Gastrocnemius medialis (tissue), 4 donors: ENCODE results near the gene ITGB5. TPM values are rescaled to one million over a fixed set of nuclear protein-coding genes. Genes with fewer than 3 reads are reported as not detected.

Experiments used
- ATAC-seq, 2 donors: fragments of 150-250 bp; one replicate each; pipeline ENCODE4 v1.9.1; 2016
- DNase-seq, 2 donors: peaks; one replicate each; pipeline ENCODE4 v3.0.0-alpha.2; 2019
- H3K27ac ChIP-seq, 4 donors: fragments of 200-600 bp; sonication (generic); 1 replicate in 1 of 4; 2 replicates in 3 of 4; pipeline ENCODE4 v1.5.1; 2016 to 2018; ENCODE audit warnings: mild to moderate bottlenecking in 2 of 4, moderate library complexity in 1 of 4
- H3K27me3 ChIP-seq, 3 donors: fragments of 200-600 bp; sonication (generic) in 2 of 3; 1 replicate in 1 of 3; 2 replicates in 2 of 3; pipeline versions ENCODE4 v1.5.1 to v1.6.0; 2016 to 2019; ENCODE audit warnings: mild to moderate bottlenecking in 1 of 3, moderate library complexity in 1 of 3
- H3K36me3 ChIP-seq, 2 donors: fragments of 200-600 bp; sonication (generic) in 1 of 2; one replicate each; pipeline ENCODE4 v1.5.1; 2017 to 2018
- H3K4me1 ChIP-seq, 2 donors: fragments of 200-600 bp; sonication (generic) in 1 of 2; one replicate each; pipeline ENCODE4 v1.5.1; 2016 to 2017; ENCODE audit warnings: mild to moderate bottlenecking in 2 of 2
- H3K4me3 ChIP-seq, 4 donors: fragments of 200-600 bp; sonication (generic) in 3 of 4; 1 replicate in 1 of 4; 2 replicates in 3 of 4; pipeline ENCODE4 v1.5.1; 2016 to 2019; ENCODE audit warnings: mild to moderate bottlenecking in 2 of 4
- H3K9me3 ChIP-seq, 3 donors: fragments of 200-600 bp; sonication (generic) in 2 of 3; 1 replicate in 1 of 3; 2 replicates in 2 of 3; pipeline ENCODE4 v1.5.1; 2016 to 2019
- POLR2A ChIP-seq, 2 donors: fragments of 450-650 bp; IDR thresholded peaks; one replicate each; pipeline ENCODE4 v1.6.1; 2017; ENCODE audit warnings: antibody characterized with exemption in 2 of 2, mild to moderate bottlenecking in 2 of 2, moderate library complexity in 2 of 2
- in situ Hi-C, 4 donors: fragments of 200-750 bp; cut with MboI; loops; one replicate each; pipeline versions ENCODE4 v1.15.0 to v1.8.0; 2017; ENCODE audit warnings: low sequenced_read_pairs in 4 of 4
- intact Hi-C: fragments of 100-400 bp; cut with DNase I; formaldehyde crosslinking; loops from one replicate; pipeline ENCODE4 v1.15.1; 2023; ENCODE audit warnings: low total_unique reads
- total RNA-seq, 4 donors: library from RNA; depleted of rRNA; stranded (reverse); fragments of >200 nt; gene quantifications; one replicate each; pipeline versions ENCODE4 v1.1.0 to v1.2.3, GENCODE V29; 2016
- TF ChIP-seq, protein P1 (sequence below), 5 experiments: fragments of 450-650 bp in 3 of 5; fragments of 200-600 bp in 2 of 5; sonication (generic) in 2 of 5; IDR thresholded peaks in 4 of 5; conservative IDR thresholded peaks in 1 of 5; 1 replicate in 4 of 5; 2 replicates in 1 of 5; pipeline ENCODE4 v1.5.1; 2016 to 2019; ENCODE audit warnings: antibody characterized with exemption in 5 of 5, mild to moderate bottlenecking in 3 of 5, moderate library complexity in 3 of 5

The ITGB5 gene
- total RNA-seq, 4 donors from 2014 or later, result 35.2 to 101 (median 71.3) TPM

- Histone ChIP-seq H3K9me3 (no peaks in the 10 kb centered on the region), H3K4me1 (no peaks in the 10 kb centered on the region), H3K27me3 (no peaks in the 10 kb centered on the region), H3K36me3 (no peaks in the 10 kb centered on the region), H3K27ac (no peak overlapping the region), H3K4me3 (no peak overlapping the region)
- in situ Hi-C loops, result loop anchor here (5.0 to 25.0 kb wide), 2 partner anchors 142 to 317 kb away; no protein-coding TSS in a partner anchor
- no peak for DNase-seq
- no peak for TF ChIP-seq POLR2A (IDR thresholded peaks at IDR 0.05)
- TF ChIP-seq, protein P1, sequence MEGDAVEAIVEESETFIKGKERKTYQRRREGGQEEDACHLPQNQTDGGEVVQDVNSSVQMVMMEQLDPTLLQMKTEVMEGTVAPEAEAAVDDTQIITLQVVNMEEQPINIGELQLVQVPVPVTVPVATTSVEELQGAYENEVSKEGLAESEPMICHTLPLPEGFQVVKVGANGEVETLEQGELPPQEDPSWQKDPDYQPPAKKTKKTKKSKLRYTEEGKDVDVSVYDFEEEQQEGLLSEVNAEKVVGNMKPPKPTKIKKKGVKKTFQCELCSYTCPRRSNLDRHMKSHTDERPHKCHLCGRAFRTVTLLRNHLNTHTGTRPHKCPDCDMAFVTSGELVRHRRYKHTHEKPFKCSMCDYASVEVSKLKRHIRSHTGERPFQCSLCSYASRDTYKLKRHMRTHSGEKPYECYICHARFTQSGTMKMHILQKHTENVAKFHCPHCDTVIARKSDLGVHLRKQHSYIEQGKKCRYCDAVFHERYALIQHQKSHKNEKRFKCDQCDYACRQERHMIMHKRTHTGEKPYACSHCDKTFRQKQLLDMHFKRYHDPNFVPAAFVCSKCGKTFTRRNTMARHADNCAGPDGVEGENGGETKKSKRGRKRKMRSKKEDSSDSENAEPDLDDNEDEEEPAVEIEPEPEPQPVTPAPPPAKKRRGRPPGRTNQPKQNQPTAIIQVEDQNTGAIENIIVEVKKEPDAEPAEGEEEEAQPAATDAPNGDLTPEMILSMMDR (IDR thresholded peaks at IDR 0.05 in 4 of 5, conservative IDR thresholded peaks at IDR 0.05 in 1 of 5), result no peak
- no peak for ATAC-seq
- intact Hi-C loops, result loop anchor here (5.0 kb wide), 1 partner anchor 67 kb away; no protein-coding TSS in a partner anchor
Measured at GRCh38 chr3:124903896-124904834, 17.0 kb upstream of the ITGB5 start.

DNA sequence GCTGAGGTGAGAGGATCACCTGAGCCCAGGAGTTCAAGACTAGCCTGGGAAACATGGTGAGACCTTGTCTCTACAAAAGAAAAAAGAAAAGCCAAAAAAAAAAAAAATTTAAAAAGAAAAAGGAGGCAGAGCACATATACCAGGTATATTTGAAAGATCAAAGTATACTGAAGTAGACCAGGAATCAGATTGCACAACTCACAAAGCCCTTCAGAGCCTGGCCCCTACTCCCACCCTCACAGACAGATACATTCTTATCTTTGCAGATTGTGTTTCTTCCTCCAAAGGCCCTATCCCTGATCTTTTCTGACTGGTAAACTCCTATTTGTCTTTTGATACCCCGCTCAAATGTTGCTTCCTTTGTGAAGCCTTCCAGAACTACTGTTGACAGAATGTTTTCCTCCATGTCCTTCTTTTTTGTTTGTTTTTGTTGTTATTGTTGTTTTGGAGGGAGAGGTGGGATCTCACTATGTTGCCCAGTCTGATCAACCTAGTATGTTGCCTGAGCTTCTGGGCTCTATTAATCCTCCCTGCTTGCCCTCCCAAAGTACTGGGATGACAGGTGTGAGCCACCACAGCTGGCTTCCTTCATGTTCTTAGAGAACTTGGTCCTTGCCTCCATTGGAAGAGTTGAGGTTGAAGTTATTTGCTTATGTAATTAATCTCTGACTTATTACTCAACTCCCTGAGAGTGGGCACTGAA is 9.8 kb upstream of the ITGB5 start:
- TF ChIP-seq, protein P1 (IDR thresholded peaks at IDR 0.05 in 4 of 5, conservative IDR thresholded peaks at IDR 0.05 in 1 of 5), result no peak
- no peak for TF ChIP-seq POLR2A (IDR thresholded peaks at IDR 0.05)
- H3K4me1 ChIP-seq, result no peaks in the 10 kb centered on the region
- DNase-seq (no peak), ATAC-seq (no peak)
- H3K9me3 ChIP-seq, result no peaks in the 10 kb centered on the region
- in situ Hi-C loops (no loop called here), intact Hi-C loops (no loop called here)
- H3K27ac ChIP-seq, result no peak overlapping the region
- no peaks in the 10 kb centered on the region for H3K27me3 ChIP-seq
- H3K36me3 ChIP-seq, result no peaks in the 10 kb centered on the region
- H3K4me3 ChIP-seq, result no peak overlapping the region

GRCh38 chr3:124895756-124896155 is 8.6 kb upstream of the ITGB5 start:
- intact Hi-C loops, result no loop called here
- Histone ChIP-seq H3K4me1 (no peaks in the 10 kb centered on the region), H3K36me3 (no peaks in the 10 kb centered on the region), H3K27me3 (no peaks in the 10 kb centered on the region), H3K9me3 (no peaks in the 10 kb centered on the region), H3K4me3 (no peak overlapping the region), H3K27ac (no peak overlapping the region)
- ATAC-seq (no peak), DNase-seq (no peak)
- TF ChIP-seq POLR2A (IDR thresholded peaks at IDR 0.05), result no peak
- TF ChIP-seq, protein P1 (IDR thresholded peaks at IDR 0.05 in 4 of 5, conservative IDR thresholded peaks at IDR 0.05 in 1 of 5), result no peak
- in situ Hi-C loops, result no loop called here

- Histone ChIP-seq H3K9me3 (no peaks in the 10 kb centered on the region), H3K4me1 (no peaks in the 10 kb centered on the region), H3K36me3 (no peaks in the 10 kb centered on the region), H3K27ac (no peak overlapping the region), H3K27me3 (no peaks in the 10 kb centered on the region), H3K4me3 (no peak overlapping the region)
- TF ChIP-seq, protein P1 (IDR thresholded peaks at IDR 0.05 in 4 of 5, conservative IDR thresholded peaks at IDR 0.05 in 1 of 5), result no peak
- no peak for TF ChIP-seq POLR2A (IDR thresholded peaks at IDR 0.05)
- DNase-seq (no peak), ATAC-seq (peak; percentile 27 to 57)
- intact Hi-C loops, result no loop called here
- in situ Hi-C loops, result no loop called here
Measured at GRCh38 chr3:124893526-124893925, 6.4 kb upstream of the ITGB5 start.
